H1 (cell line): ENCODE results near the gene GABRR2. TPM values are rescaled to one million over a fixed set of nuclear protein-coding genes. Genes with fewer than 3 reads are reported as not detected.

Source experiments
- CTCF ChIA-PET: fragments of 300-600 bp; sonication (Branson Sonifier 250); formaldehyde crosslinking; loops from one replicate; lab custom pipeline; 2021; ENCODE audit not compliant: partially characterized antibody; lab: Charles Lee
- POLR2A ChIA-PET: fragments of 300-600 bp; sonication (Branson Sonifier 250); formaldehyde crosslinking; loops from one replicate; lab custom pipeline; 2021; ENCODE audit warnings: inconsistent platforms; ENCODE audit not compliant: partially characterized antibody; lab: Charles Lee
- DNase-seq, 2 experiments: peaks; one replicate each; pipeline versions ENCODE4 v3.0.0 to v3.0.0-alpha.2; 2010 to 2022; ENCODE audit warnings: low spot score in 2 of 2, low read depth in 1 of 2, mixed read lengths in 1 of 2
- FAIRE-seq: peaks from 2 replicates; lab custom pipeline; 2011; peaks lifted over from hg19 to GRCh38; lab: Jason Lieb, UNC
- H2AFZ ChIP-seq: 2 replicates; pipeline ENCODE4 v1.8.1; 2012; ENCODE audit warnings: low read length, inconsistent platforms
- H2AK5ac ChIP-seq: 2 replicates; pipeline ENCODE4 v1.6.1; 2013; ENCODE audit warnings: low read depth, low read length
- H2BK120ac ChIP-seq: replicated peaks from 2 replicates; pipeline ENCODE3; 2013; ENCODE audit warnings: low read depth, low read length, inconsistent platforms
- H2BK12ac ChIP-seq: 2 replicates; pipeline ENCODE4 v1.6.1; 2013; ENCODE audit warnings: low read depth, low read length
- H2BK15ac ChIP-seq: 2 replicates; pipeline ENCODE4 v1.6.1; 2013; ENCODE audit warnings: low read length
- H2BK20ac ChIP-seq: 2 replicates; pipeline ENCODE4 v1.6.1; 2013; ENCODE audit warnings: low read length
- H2BK5ac ChIP-seq: 2 replicates; pipeline ENCODE4 v1.6.1; 2013; ENCODE audit warnings: low read depth, low read length
- H3K14ac ChIP-seq: 2 replicates; pipeline ENCODE4 v1.6.1; 2013; ENCODE audit warnings: inconsistent platforms; ENCODE audit not compliant: insufficient read length
- H3K18ac ChIP-seq: 2 replicates; pipeline ENCODE4 v1.6.1; 2013; ENCODE audit warnings: low read length; ENCODE audit errors: extremely low read depth
- H3K23ac ChIP-seq: 2 replicates; pipeline ENCODE4 v1.6.1; 2013; ENCODE audit warnings: inconsistent platforms; ENCODE audit not compliant: insufficient read length
- H3K23me2 ChIP-seq: 2 replicates; pipeline ENCODE4 v1.6.1; 2013; ENCODE audit warnings: low read depth, low read length
- H3K27ac ChIP-seq: 2 replicates; pipeline ENCODE4 v1.6.1; 2011; ENCODE audit warnings: low read depth, low read length, inconsistent platforms
- H3K27me3 ChIP-seq, 4 experiments: replicated peaks in 1 of 4; 1 replicate in 1 of 4; 2 replicates in 3 of 4; pipeline versions ENCODE4 v1.6.1 to v1.8.1; 2011 to 2013; ENCODE audit warnings: low read length in 3 of 4, mild to moderate bottlenecking in 3 of 4, inconsistent platforms in 2 of 4, mixed read lengths in 2 of 4, moderate library complexity in 1 of 4; ENCODE audit not compliant: control insufficient read depth in 3 of 4, insufficient read depth in 3 of 4; ENCODE audit errors: extremely low read depth in 1 of 4
- H3K36me3 ChIP-seq, 4 experiments: 2 replicates each; pipeline versions ENCODE4 v1.6.1 to v1.8.1; 2011 to 2013; ENCODE audit warnings: mild to moderate bottlenecking in 4 of 4, low read length in 3 of 4, moderate library complexity in 2 of 4, control low read depth in 1 of 4, inconsistent platforms in 1 of 4; ENCODE audit not compliant: insufficient read depth in 4 of 4, control insufficient read depth in 2 of 4
- H3K4ac ChIP-seq: replicated peaks from 2 replicates; pipeline ENCODE3; 2013; ENCODE audit warnings: low read length, low read depth, mixed read lengths, inconsistent platforms; ENCODE audit not compliant: insufficient read length
- H3K4me1 ChIP-seq, 4 experiments: replicated peaks in 1 of 4; 1 replicate in 1 of 4; 2 replicates in 3 of 4; pipeline versions ENCODE4 v1.6.1 to v1.8.1; 2011 to 2013; ENCODE audit warnings: low read length in 3 of 4, inconsistent platforms in 2 of 4, mixed read lengths in 1 of 4; ENCODE audit not compliant: insufficient read depth in 4 of 4, control insufficient read depth in 3 of 4
- H3K4me2 ChIP-seq, 2 experiments: 2 replicates each; pipeline versions ENCODE4 v1.6.1 to v1.8.1; 2011 to 2013; ENCODE audit warnings: low read depth in 2 of 2, low read length in 2 of 2, control low read depth in 1 of 2, inconsistent platforms in 1 of 2, mild to moderate bottlenecking in 1 of 2; ENCODE audit not compliant: insufficient read depth in 1 of 2
- H3K4me3 ChIP-seq, 4 experiments: fragments of 200-600, 300-600 bp in 1 of 4; sonication (generic), shearing (Covaris generic), sonication (Bioruptor Twin) in 1 of 4; 2 replicates each; pipeline versions ENCODE4 v1.5.1 to v1.8.1; 2011 to 2016; ENCODE audit warnings: low read length in 4 of 4, low read depth in 3 of 4, control low read depth in 2 of 4, inconsistent platforms in 2 of 4, mild to moderate bottlenecking in 2 of 4, mixed read lengths in 1 of 4, moderate library complexity in 1 of 4; ENCODE audit not compliant: insufficient read depth in 2 of 4; ENCODE audit errors: extremely low read depth in 1 of 4
- H3K56ac ChIP-seq: replicated peaks from 2 replicates; pipeline ENCODE3; 2013; ENCODE audit warnings: low read depth, mild to moderate bottlenecking, mixed read lengths, low read length, inconsistent platforms; ENCODE audit not compliant: insufficient read length
- H3K79me1 ChIP-seq: 2 replicates; pipeline ENCODE4 v1.6.1; 2013; ENCODE audit warnings: low read depth, low read length, control low read depth
- H3K79me2 ChIP-seq, 2 experiments: 2 replicates each; pipeline versions ENCODE4 v1.6.1 to v1.8.1; 2012 to 2013; ENCODE audit warnings: low read length in 2 of 2, mild to moderate bottlenecking in 2 of 2, inconsistent platforms in 1 of 2; ENCODE audit not compliant: insufficient read depth in 2 of 2, control insufficient read depth in 1 of 2
- H3K9ac ChIP-seq, 4 experiments: replicated peaks in 1 of 4; 1 replicate in 1 of 4; 2 replicates in 3 of 4; pipeline versions ENCODE4 v1.6.1 to v1.8.1; 2011 to 2013; ENCODE audit warnings: low read depth in 3 of 4, low read length in 3 of 4, control low read depth in 2 of 4, mild to moderate bottlenecking in 2 of 4, moderate library complexity in 2 of 4, inconsistent platforms in 1 of 4; ENCODE audit errors: extremely low read depth in 1 of 4
- H3K9me3 ChIP-seq, 2 experiments: 2 replicates each; pipeline versions ENCODE4 v1.6.1 to v1.8.1; 2012 to 2013; ENCODE audit warnings: mild to moderate bottlenecking in 2 of 2, moderate library complexity in 2 of 2, control low read depth in 1 of 2, inconsistent platforms in 1 of 2, low read depth in 1 of 2, low read length in 1 of 2, mixed read lengths in 1 of 2; ENCODE audit not compliant: insufficient read depth in 2 of 2
- H4K20me1 ChIP-seq, 2 experiments: replicated peaks in 1 of 2; 2 replicates each; pipeline versions ENCODE3 to v1.8.1; 2011 to 2013; ENCODE audit warnings: inconsistent platforms in 2 of 2, low read length in 2 of 2, mild to moderate bottlenecking in 1 of 2; ENCODE audit not compliant: insufficient read depth in 2 of 2, control insufficient read depth in 1 of 2
- H4K5ac ChIP-seq: 2 replicates; pipeline ENCODE4 v1.6.1; 2013; ENCODE audit warnings: low read length, low read depth, mixed read lengths, inconsistent platforms; ENCODE audit not compliant: insufficient read length
- H4K8ac ChIP-seq: 2 replicates; pipeline ENCODE4 v1.8.0; 2013; ENCODE audit warnings: mild to moderate bottlenecking, moderate library complexity, low read length, inconsistent platforms; ENCODE audit not compliant: insufficient read depth; ENCODE audit errors: extremely low read depth
- H4K91ac ChIP-seq: replicated peaks from 2 replicates; pipeline ENCODE3; 2013; ENCODE audit warnings: low read length, mixed read lengths, inconsistent platforms; ENCODE audit not compliant: insufficient read length
- ATF2 ChIP-seq: IDR thresholded peaks from 2 replicates; pipeline ENCODE4 v1.6.1; 2012; ENCODE audit warnings: low read length, inconsistent platforms
- CBX5 ChIP-seq: fragments of 300-800, 300-1000 bp; sonication (generic); IDR thresholded peaks from 2 replicates; pipeline ENCODE4 v1.7.1; 2016; ENCODE audit warnings: antibody characterized with exemption, low read length, low read depth
- CREB1 ChIP-seq: IDR thresholded peaks from 2 replicates; pipeline ENCODE4 v1.6.1; 2012; ENCODE audit warnings: inconsistent platforms
- E2F6 ChIP-seq: IDR thresholded peaks from 2 replicates; pipeline ENCODE4 v1.6.1; 2012; ENCODE audit warnings: inconsistent platforms
- GTF2F1 ChIP-seq: IDR thresholded peaks from 2 replicates; pipeline ENCODE4 v1.6.1; 2012; ENCODE audit warnings: low read depth, low read length, improper control_type of control experiment, borderline replicate concordance
- HDAC6 ChIP-seq: IDR thresholded peaks from one replicate; pipeline ENCODE4 v1.7.1; 2012; ENCODE audit warnings: low read depth, mild to moderate bottlenecking, inconsistent platforms, low read length, moderate library complexity
- MAX ChIP-seq: IDR thresholded peaks from 2 replicates; pipeline ENCODE4 v1.6.1; 2012; ENCODE audit warnings: inconsistent platforms
- POU5F1 ChIP-seq: IDR thresholded peaks from 2 replicates; pipeline ENCODE4 v1.6.1; 2011; ENCODE audit warnings: low read depth, mild to moderate bottlenecking, low read length, moderate library complexity
- SP1 ChIP-seq: IDR thresholded peaks from 2 replicates; pipeline ENCODE4 v1.6.1; 2011; ENCODE audit warnings: low read depth, low read length
- SP2 ChIP-seq: IDR thresholded peaks from 2 replicates; pipeline ENCODE4 v1.6.1; 2012; ENCODE audit warnings: mild to moderate bottlenecking, low read length, inconsistent platforms
- TBP ChIP-seq: IDR thresholded peaks from 2 replicates; pipeline ENCODE4 v1.6.1; 2011; ENCODE audit warnings: low read depth, low read length, improper control_type of control experiment
- TEAD4 ChIP-seq: IDR thresholded peaks from 2 replicates; pipeline ENCODE4 v1.6.1; 2012; ENCODE audit warnings: low read depth, low read length, inconsistent platforms, mixed read lengths
- WGBS, 2 experiments: shearing (Covaris generic) in 1 of 2; methylation state at CpG; one replicate each; pipeline versions ENCODE4 v1.1.6 to v1.1.7; 2013 to 2015; ENCODE audit warnings: low lambda C conversion rate in 2 of 2, mixed read lengths in 2 of 2, inconsistent platforms in 1 of 2, low coverage in 1 of 2, missing lambda C conversion rate in 1 of 2; ENCODE audit not compliant: insufficient replicate concordance in 2 of 2, insufficient coverage in 1 of 2, insufficient read length in 1 of 2; ENCODE audit errors: extremely low coverage in 1 of 2, missing lambda C conversion rate in 1 of 2; 5-methylcytosine and 5-hydroxymethylcytosine counted together
- polyA plus RNA-seq, 7 experiments: library from polyadenylated mRNA; depleted of rRNA in 3 of 7; stranded (reverse) in 5 of 7; unstranded in 2 of 7; fragments of >200 nt in 5 of 7; fragments of 200-250 nt in 2 of 7; gene quantifications; 1 replicate in 5 of 7; 2 replicates in 1 of 7; 4 replicates in 1 of 7; pipeline versions ENCODE4 v1.2.1 to v1.2.3, GENCODE V29; 2011 to 2013; ENCODE audit warnings: missing spikeins in 2 of 7, mixed read lengths in 2 of 7
- total RNA-seq: library from RNA; stranded (reverse); fragmentation: NEBNext Ultra II Directional; extraction: Animal tissue kit (Norgen Biotek cat#: 25700); gene quantifications from 2 replicates; pipeline ENCODE4 v1.2.1, GENCODE V29; 2021

Gene GABRR2
- total and polyA plus RNA-seq, 2 of the 8 experiments (the other 6 are each of a cell fraction or from before 2014, with no cell fraction given) = not detected

GRCh38 chr6:89269981-89270380 lies 45.1 kb downstream of the GABRR2 start:
- no peaks in the 10 kb centered on the region for H3K4me1 ChIP-seq
- DNase-seq (no peak), FAIRE-seq (no peak)
- H3K4ac ChIP-seq = no peak overlapping the region
- H3K79me2 ChIP-seq = no peaks in the 10 kb centered on the region
- H3K4me2 ChIP-seq = no peak overlapping the region
- no peaks in the 10 kb centered on the region for H3K27me3 ChIP-seq
- ChIA-PET CTCF (interaction anchor here (0.7 to 7.0 kb wide), 8 partner anchors 9 to 201 kb away, joined by 3 to 57 read pairs (median 4); no protein-coding TSS in a partner anchor), POLR2A (no interaction called here)
- no peak overlapping the region for H2BK20ac ChIP-seq
- no peak overlapping the region for H4K8ac ChIP-seq
- H2AK5ac ChIP-seq = no peak overlapping the region
- no peak overlapping the region for H4K5ac ChIP-seq
- H3K27ac ChIP-seq = no peak overlapping the region
- WGBS, 2 experiments = 87% methylated on average over 3 of the region's 3 CpGs; no CpG with 5 or more reads in 1 of the 2 experiments
- no peak overlapping the region for H3K56ac ChIP-seq
- no peak overlapping the region for H3K18ac ChIP-seq
- no peak overlapping the region for H3K9ac ChIP-seq
- H4K20me1 ChIP-seq = no peaks in the 10 kb centered on the region
- no peaks in the 10 kb centered on the region for H3K9me3 ChIP-seq
- no peak overlapping the region for H2AFZ ChIP-seq
- H4K91ac ChIP-seq = no peak overlapping the region
- TF ChIP-seq CBX5 (no peak), SP2 (no peak), GTF2F1 (no peak), E2F6 (no peak), TEAD4 (no peak), SP1 (no peak), HDAC6 (no peak), TBP (no peak), POU5F1 (no peak), ATF2 (no peak), MAX (no peak), CREB1 (no peak)
- H3K23me2 ChIP-seq = no peaks in the 10 kb centered on the region
- no peak overlapping the region for H2BK15ac ChIP-seq
- no peak overlapping the region for H3K23ac ChIP-seq
- no peak overlapping the region for H3K4me3 ChIP-seq
- no peak overlapping the region for H3K14ac ChIP-seq
- no peaks in the 10 kb centered on the region for H3K36me3 ChIP-seq
- H2BK5ac ChIP-seq = no peak overlapping the region
- no peaks in the 10 kb centered on the region for H3K79me1 ChIP-seq
- no peak overlapping the region for H2BK12ac ChIP-seq
- no peak overlapping the region for H2BK120ac ChIP-seq
